HepG2 (cell line): Measurements from ENCODE around the gene PPM1G. TPM values are rescaled to one million over a fixed set of nuclear protein-coding genes. Genes with fewer than 3 reads are reported as not detected.
A peak's percentile ranks its signal among the peaks of the same experiment; 100 is the strongest.

Source experiments
- AHR ChIP-seq: IDR thresholded peaks from 2 replicates; pipeline ENCODE4 v1.6.1; 2018; ENCODE audit warnings: missing genetic modification reagents, missing compliant biosample characterization
- CHD2 ChIP-seq: IDR thresholded peaks from 2 replicates; pipeline ENCODE4 v1.6.1; 2011; ENCODE audit warnings: low read depth, low read length, improper control_type of control experiment
- CSRNP1 ChIP-seq: sonication (generic); formaldehyde crosslinking; IDR thresholded peaks from 2 replicates; pipeline ENCODE4 v1.8.1; 2023; ENCODE audit warnings: mild to moderate bottlenecking, missing genetic modification reagents
- FOSL2 ChIP-seq: sonication (generic); formaldehyde crosslinking; IDR thresholded peaks from 2 replicates; pipeline ENCODE4 v1.4.0; 2020; ENCODE audit warnings: missing genetic modification reagents
- FOXK1 ChIP-seq: sonication (generic); formaldehyde crosslinking; IDR thresholded peaks from 2 replicates; pipeline ENCODE4 v1.4.0; 2020; ENCODE audit warnings: low read depth, missing genetic modification reagents, borderline replicate concordance
- KLF15 ChIP-seq: sonication (generic); formaldehyde crosslinking; IDR thresholded peaks from 2 replicates; pipeline ENCODE4 v1.8.1; 2023; ENCODE audit warnings: borderline replicate concordance, mild to moderate bottlenecking, inconsistent platforms, missing genetic modification reagents, mixed read lengths
- MBD4 ChIP-seq: IDR thresholded peaks from 2 replicates; pipeline ENCODE4 v1.6.1; 2012; ENCODE audit warnings: low read length, inconsistent platforms, borderline replicate concordance
- MXD4 ChIP-seq: IDR thresholded peaks from 2 replicates; pipeline ENCODE4 v1.6.1; 2016; ENCODE audit warnings: mild to moderate bottlenecking, missing biosample characterization, missing genetic modification reagents
- PAF1 ChIP-seq: IDR thresholded peaks from 2 replicates; pipeline ENCODE4 v1.6.1; 2016; ENCODE audit warnings: missing genetic modification reagents, missing compliant biosample characterization
- PLRG1 ChIP-seq: fragments of 450-650 bp; conservative IDR thresholded peaks from 2 replicates; pipeline ENCODE4 v1.6.1; 2016
- PLSCR1 ChIP-seq: sonication (generic); formaldehyde crosslinking; IDR thresholded peaks from 2 replicates; pipeline ENCODE4 v1.5.0; 2020; ENCODE audit warnings: missing genetic modification reagents, mild to moderate bottlenecking, borderline replicate concordance
- PRDM15 ChIP-seq: sonication (generic); formaldehyde crosslinking; IDR thresholded peaks from 2 replicates; pipeline ENCODE4 v1.4.0; 2020; ENCODE audit warnings: missing genetic modification reagents
- RXRB ChIP-seq: IDR thresholded peaks from 2 replicates; pipeline ENCODE4 v1.6.1; 2016; ENCODE audit warnings: borderline replicate concordance, missing genetic modification reagents, missing compliant biosample characterization
- SIN3B ChIP-seq: fragments of 150-350 bp; IDR thresholded peaks from 2 replicates; pipeline ENCODE4 v1.6.1; 2014; ENCODE audit warnings: low read length
- TARDBP ChIP-seq: sonication (generic); formaldehyde crosslinking; IDR thresholded peaks from 2 replicates; pipeline ENCODE4 v1.8.0; 2022; ENCODE audit warnings: mild to moderate bottlenecking, missing genetic modification reagents
- THYN1 ChIP-seq: sonication (generic); formaldehyde crosslinking; IDR thresholded peaks from 2 replicates; pipeline ENCODE4 v1.8.1; 2023; ENCODE audit warnings: low read depth, mild to moderate bottlenecking, moderate library complexity, missing genetic modification reagents, borderline replicate concordance
- ZMYM2 ChIP-seq: sonication (generic); formaldehyde crosslinking; IDR thresholded peaks from 2 replicates; pipeline ENCODE4 v1.8.0; 2022; ENCODE audit warnings: mild to moderate bottlenecking, missing genetic modification reagents
- ZNF136 ChIP-seq: sonication (generic); formaldehyde crosslinking; IDR thresholded peaks from 2 replicates; pipeline ENCODE4 v1.8.1; 2022; ENCODE audit warnings: low read depth, mild to moderate bottlenecking, moderate library complexity, missing genetic modification reagents
- ZNF431 ChIP-seq: sonication (generic); formaldehyde crosslinking; IDR thresholded peaks from 2 replicates; pipeline ENCODE4 v1.9.0; 2022; ENCODE audit warnings: missing genetic modification reagents, low read depth, mild to moderate bottlenecking, borderline replicate concordance
- ZNF441 ChIP-seq: sonication (generic); formaldehyde crosslinking; IDR thresholded peaks from 2 replicates; pipeline ENCODE4 v1.7.0; 2021; ENCODE audit warnings: missing genetic modification reagents, borderline replicate concordance
- ZNF614 ChIP-seq: IDR thresholded peaks from 2 replicates; pipeline ENCODE4 v1.6.1; 2018; ENCODE audit warnings: missing biosample characterization, missing genetic modification reagents, inconsistent platforms, borderline replicate concordance
- ZNF7 ChIP-seq: IDR thresholded peaks from 2 replicates; pipeline ENCODE4 v1.6.1; 2016; ENCODE audit warnings: missing biosample characterization, missing genetic modification reagents
- ZNF850 ChIP-seq: sonication (generic); formaldehyde crosslinking; conservative IDR thresholded peaks from 2 replicates; pipeline ENCODE4 v1.9.0; 2021; ENCODE audit warnings: mild to moderate bottlenecking, missing genetic modification reagents
- polyA plus RNA-seq, 8 experiments: library from polyadenylated mRNA; depleted of rRNA in 3 of 8; stranded (reverse) in 7 of 8; unstranded in 1 of 8; fragments of >200 nt; fragmentation: Illumina TruSeq in 4 of 8; extraction: Trizol in 4 of 8; gene quantifications; 2 replicates each; pipeline versions ENCODE4 v1.2.1 to v1.2.3, GENCODE V29; 2011 to 2016; ENCODE audit warnings: low read depth in 4 of 8, missing spikeins in 1 of 8, mixed read lengths in 1 of 8; ENCODE audit not compliant: insufficient read depth in 1 of 8
- total RNA-seq, 5 experiments: library from RNA; depleted of rRNA; stranded (reverse); fragments of >200 nt; fragmentation: Illumina TruSeq; extraction: Trizol; gene quantifications; 2 replicates each; pipeline ENCODE4 v1.2.3, GENCODE V29; 2016; ENCODE audit warnings: low read depth in 1 of 5
- TF ChIP-seq, protein P1 (sequence below): sonication (generic); formaldehyde crosslinking; IDR thresholded peaks from 2 replicates; pipeline ENCODE4 v1.4.0; 2020; ENCODE audit warnings: missing genetic modification reagents

Gene PPM1G
- total and polyA plus RNA-seq, 2 of the 13 experiments (the other 11 are each of a cell fraction or from before 2014, with no cell fraction given) = 58.2 to 213 TPM

DNA sequence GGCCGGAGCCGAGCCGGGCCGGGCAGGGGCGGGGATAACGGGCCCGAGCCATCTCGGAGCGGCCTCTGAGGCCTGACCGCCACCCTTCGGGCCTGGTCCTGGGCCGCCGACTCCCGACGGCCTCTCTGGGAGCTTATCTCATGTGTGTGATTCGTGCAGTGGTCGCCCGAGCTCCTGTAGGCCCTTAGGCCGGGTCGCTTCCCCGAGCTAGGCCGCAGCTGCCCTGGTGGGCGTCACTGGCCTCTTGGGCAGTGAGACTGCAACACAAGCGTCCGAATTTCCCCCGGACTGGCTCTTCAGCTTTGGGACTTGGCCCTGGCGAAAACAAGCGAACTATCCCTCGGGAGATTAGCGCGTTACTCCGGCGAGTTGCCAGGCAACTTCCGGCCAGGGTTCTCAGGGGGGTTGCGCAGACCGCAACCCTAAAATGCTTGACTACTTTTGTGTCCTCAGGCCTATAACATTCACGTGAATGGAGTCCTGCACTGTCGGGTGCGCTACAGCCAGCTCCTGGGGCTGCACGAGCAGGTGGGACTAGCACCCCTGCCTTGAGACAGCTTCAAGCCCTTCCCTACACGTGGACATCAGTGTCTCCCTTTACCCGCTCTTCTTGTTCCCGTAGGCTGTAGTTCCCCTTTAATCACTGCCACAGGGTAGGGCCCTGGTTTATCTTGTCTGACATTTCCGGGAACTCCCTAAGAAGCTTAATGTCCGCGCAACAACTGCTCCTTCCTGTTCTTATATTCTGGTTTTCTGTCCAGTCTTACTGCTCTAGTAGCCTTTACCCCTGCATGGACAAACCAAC is 38.4 kb downstream of the PPM1G start (continued):
- TF ChIP-seq FOSL2 (CRISPR knock-in tag) (no peak), THYN1 (no peak), ZNF7 (CRISPR knock-in tag) (no peak), TARDBP (CRISPR knock-in tag) (0 out of 2 replicates have a peak, but pooled peaks have one; percentile 59), PAF1 (no peak), CSRNP1 (CRISPR knock-in tag) (peak; percentile 18; the same call in 1 of the 2 replicates), ZNF441 (CRISPR knock-in tag) (peak; percentile 39; the same call in 1 of the 2 replicates), MXD4 (peak; percentile 35; the same call in 1 of the 2 replicates), ZNF850 (CRISPR knock-in tag) (no peak), SIN3B (no peak), PLSCR1 (no peak), MBD4 (no peak), RXRB (CRISPR knock-in tag) (no peak), PLRG1 (no peak), FOXK1 (CRISPR knock-in tag) (no peak), ZNF614 (CRISPR knock-in tag) (no peak), CHD2 (0 out of 2 replicates have a peak, but pooled peaks have one; percentile 37), ZMYM2 (CRISPR knock-in tag) (no peak), ZNF136 (no peak), PRDM15 (CRISPR knock-in tag) (no peak), ZNF431 (CRISPR knock-in tag) (no peak), KLF15 (CRISPR knock-in tag) (no peak), AHR (CRISPR knock-in tag) (no peak; the same call in 1 of the 2 replicates)
- TF ChIP-seq, protein P1, sequence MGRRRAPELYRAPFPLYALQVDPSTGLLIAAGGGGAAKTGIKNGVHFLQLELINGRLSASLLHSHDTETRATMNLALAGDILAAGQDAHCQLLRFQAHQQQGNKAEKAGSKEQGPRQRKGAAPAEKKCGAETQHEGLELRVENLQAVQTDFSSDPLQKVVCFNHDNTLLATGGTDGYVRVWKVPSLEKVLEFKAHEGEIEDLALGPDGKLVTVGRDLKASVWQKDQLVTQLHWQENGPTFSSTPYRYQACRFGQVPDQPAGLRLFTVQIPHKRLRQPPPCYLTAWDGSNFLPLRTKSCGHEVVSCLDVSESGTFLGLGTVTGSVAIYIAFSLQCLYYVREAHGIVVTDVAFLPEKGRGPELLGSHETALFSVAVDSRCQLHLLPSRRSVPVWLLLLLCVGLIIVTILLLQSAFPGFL (CRISPR knock-in tag) = no peak
